Posterior cingulate gyrus (tissue), 11 donors: ENCODE results near the gene SLC15A1.
A peak's percentile ranks its signal among the peaks of the same experiment; 100 is the strongest.

Experiments
- DNase-seq, 10 donors: peaks; one replicate each; pipeline versions ENCODE4 v3.0.0 to v3.0.0-alpha.2; 2020 to 2021; ENCODE audit warnings: mixed read lengths in 3 of 10
- intact Hi-C: fragments of 100-400 bp; cut with DNase I; formaldehyde crosslinking; loops from one replicate; pipeline ENCODE4 v1.15.1; 2023

SLC15A1 gene

GRCh38 chr13:98752467-98753290 lies at the start of gene SLC15A1:
Gene SLC15A1, minus strand, starts transcription at chr13:98752672. Its CDS starts 74 bp downstream, at chr13:98752598.
- DNase-seq, result peak in 1 of 10 donors; percentile 69
- intact Hi-C loops, result no loop called here

GRCh38 chr13:98801626-98802418 lies 49.4 kb upstream of the SLC15A1 start:
- no peak for DNase-seq
- intact Hi-C loops, result no loop called here

- no peak for DNase-seq
- intact Hi-C loops, result no loop called here
Measured at GRCh38 chr13:98800078-98800477, 47.6 kb upstream of the SLC15A1 start.

- DNase-seq, result no peak
- intact Hi-C loops, result no loop called here
Measured at GRCh38 chr13:98798849-98799645, 46.6 kb upstream of the SLC15A1 start.

- intact Hi-C loops, result no loop called here
- no peak for DNase-seq
Measured at GRCh38 chr13:98797456-98797855, 45.0 kb upstream of the SLC15A1 start.

GRCh38 chr13:98796798-98797197 lies 44.3 kb upstream of the SLC15A1 start:
- no peak for DNase-seq
- intact Hi-C loops, result no loop called here

- no peak for DNase-seq
- intact Hi-C loops, result no loop called here
Measured at GRCh38 chr13:98796191-98796590, 43.7 kb upstream of the SLC15A1 start.

GRCh38 chr13:98795220-98795619 lies 42.7 kb upstream of the SLC15A1 start:
- intact Hi-C loops, result no loop called here
- DNase-seq, result no peak

GRCh38 chr13:98794498-98794897 lies 42.0 kb upstream of the SLC15A1 start:
- DNase-seq, result no peak
- intact Hi-C loops, result no loop called here

GRCh38 chr13:98792785-98793495 lies 40.5 kb upstream of the SLC15A1 start:
- intact Hi-C loops, result no loop called here
- DNase-seq, result no peak

GRCh38 chr13:98792321-98792720 lies 39.8 kb upstream of the SLC15A1 start:
- no peak for DNase-seq
- intact Hi-C loops, result no loop called here

GRCh38 chr13:98791611-98792010 lies 39.1 kb upstream of the SLC15A1 start:
- intact Hi-C loops, result no loop called here
- peak in 1 of 10 donors; percentile 12 for DNase-seq

GRCh38 chr13:98787996-98788395 lies 35.5 kb upstream of the SLC15A1 start:
- DNase-seq, result no peak
- intact Hi-C loops, result no loop called here

GRCh38 chr13:98787173-98787572 lies 34.7 kb upstream of the SLC15A1 start:
- intact Hi-C loops, result no loop called here
- DNase-seq, result no peak

- intact Hi-C loops, result no loop called here
- DNase-seq, result no peak
Measured at GRCh38 chr13:98786023-98786422, 33.6 kb upstream of the SLC15A1 start.

GRCh38 chr13:98785405-98785804 lies 32.9 kb upstream of the SLC15A1 start:
- DNase-seq, result no peak
- intact Hi-C loops, result no loop called here

GRCh38 chr13:98784666-98785065 lies 32.2 kb upstream of the SLC15A1 start:
- no peak for DNase-seq

GRCh38 chr13:98783856-98784478 lies 31.5 kb upstream of the SLC15A1 start:
- no peak for DNase-seq
- intact Hi-C loops, result no loop called here

More at GRCh38 chr13:98784666-98785065, 32.2 kb upstream of the SLC15A1 start:
- intact Hi-C loops, result no loop called here

- intact Hi-C loops, result no loop called here
- DNase-seq, result no peak
Measured at GRCh38 chr13:98782654-98783053, 30.2 kb upstream of the SLC15A1 start.

- intact Hi-C loops, result no loop called here
- DNase-seq, result no peak
Measured at GRCh38 chr13:98781905-98782304, 29.4 kb upstream of the SLC15A1 start.
